A673 (cell line): ENCODE results near the gene SGMS1. TPM values are rescaled to one million over a fixed set of nuclear protein-coding genes. Genes with fewer than 3 reads are reported as not detected.

Experiments
- BruUV-seq: library from RNA; stranded (reverse); fragments of 400-500 nt; replicated peaks from 2 replicates; lab custom pipeline; 2021; lab: Mats Ljungman, UMichigan
- CTCF ChIA-PET: fragments of 300-600 bp; sonication (Branson Sonifier 250); formaldehyde crosslinking; loops from one replicate; lab custom pipeline; 2022; ENCODE audit warnings: antibody characterized with exemption; lab: Charles Lee
- POLR2A ChIA-PET: fragments of 300-600 bp; sonication (Branson Sonifier 250); formaldehyde crosslinking; loops from one replicate; lab custom pipeline; 2022; ENCODE audit warnings: antibody characterized with exemption; ENCODE audit not compliant: low non-redundant PET; lab: Charles Lee
- DNase-seq: peaks from one replicate; pipeline ENCODE4 v3.0.0-alpha.2; 2015; ENCODE audit warnings: low spot score
- H3K27ac ChIP-seq: fragments of 200-600 bp; sonication (generic); 2 replicates; pipeline ENCODE4 v1.5.1; 2016; ENCODE audit warnings: mixed run types, low read depth, mild to moderate bottlenecking, mixed read lengths, antibody characterized with exemption, low read length; ENCODE audit not compliant: poor library complexity, severe bottlenecking
- H3K27me3 ChIP-seq: fragments of 200-600 bp; sonication (generic); replicated peaks from 2 replicates; pipeline ENCODE4 v1.6.1; 2017; ENCODE audit warnings: mixed run types, low read depth, mild to moderate bottlenecking, mixed read lengths, antibody characterized with exemption, low read length; ENCODE audit not compliant: insufficient read depth, poor library complexity
- H3K36me3 ChIP-seq: fragments of 200-600 bp; sonication (generic); 2 replicates; pipeline ENCODE4 v1.6.1; 2016; ENCODE audit warnings: mixed run types, mild to moderate bottlenecking, mixed read lengths, antibody characterized with exemption, low read length; ENCODE audit not compliant: insufficient read depth, poor library complexity, severe bottlenecking
- H3K4me1 ChIP-seq: fragments of 200-600 bp; sonication (generic); 2 replicates; pipeline ENCODE4 v1.6.1; 2017; ENCODE audit warnings: mixed run types, mild to moderate bottlenecking, mixed read lengths, antibody characterized with exemption, low read length; ENCODE audit not compliant: insufficient read depth, poor library complexity, severe bottlenecking
- H3K4me3 ChIP-seq: fragments of 200-600 bp; sonication (generic); 2 replicates; pipeline ENCODE4 v1.5.1; 2016; ENCODE audit warnings: low read depth, mixed run types, mild to moderate bottlenecking, mixed read lengths, low read length; ENCODE audit not compliant: poor library complexity, severe bottlenecking
- H3K9me3 ChIP-seq: fragments of 200-600 bp; sonication (generic); 2 replicates; pipeline ENCODE4 v1.6.1; 2016; ENCODE audit warnings: mixed run types, low read depth, mild to moderate bottlenecking, mixed read lengths, antibody characterized with exemption, low read length; ENCODE audit not compliant: poor library complexity, severe bottlenecking
- CTCF ChIP-seq: fragments of 300-800, 200-600 bp; sonication (generic); conservative IDR thresholded peaks from 2 replicates; pipeline ENCODE4 v1.5.1; 2017; ENCODE audit warnings: low read depth, mild to moderate bottlenecking, antibody characterized with exemption, low read length, moderate library complexity, mixed read lengths
- EZH2 ChIP-seq: fragments of 200-600 bp; sonication (generic); IDR thresholded peaks from 2 replicates; pipeline ENCODE4 v1.6.1; 2017; ENCODE audit warnings: borderline replicate concordance, low read depth, mild to moderate bottlenecking, mixed read lengths, antibody characterized with exemption, low read length; ENCODE audit not compliant: poor library complexity, severe bottlenecking
- intact Hi-C: fragments of 100-400 bp; cut with micrococcal nuclease; formaldehyde crosslinking; loops from one replicate; pipeline ENCODE4 v1.10.0; 2022; ENCODE audit not compliant: unreplicated experiment
- total RNA-seq: library from RNA; stranded (reverse); gene quantifications from 2 replicates; pipeline ENCODE4 v1.2.3, GENCODE V29; 2021

SGMS1 gene
- total RNA-seq, 1 experiment from 2014 or later: 13.0 TPM

GRCh38 chr10:50578949-50579348 is 44.8 kb downstream of the SGMS1 start:
- Histone ChIP-seq H3K36me3 (no peaks in the 10 kb centered on the region), H3K27me3 (no peaks in the 10 kb centered on the region), H3K27ac (no peak overlapping the region), H3K9me3 (no peaks in the 10 kb centered on the region), H3K4me3 (no peak overlapping the region), H3K4me1 (peaks cover 16% of the 10 kb centered on the region)
- no TSS peak for BruUV-seq
- POLR2A ChIA-PET: no interaction called here
- intact Hi-C loops: no loop called here
- CTCF ChIA-PET: no interaction called here
- TF ChIP-seq CTCF: no peak
- TF ChIP-seq EZH2: no peak
- DNase-seq: no peak

DNA sequence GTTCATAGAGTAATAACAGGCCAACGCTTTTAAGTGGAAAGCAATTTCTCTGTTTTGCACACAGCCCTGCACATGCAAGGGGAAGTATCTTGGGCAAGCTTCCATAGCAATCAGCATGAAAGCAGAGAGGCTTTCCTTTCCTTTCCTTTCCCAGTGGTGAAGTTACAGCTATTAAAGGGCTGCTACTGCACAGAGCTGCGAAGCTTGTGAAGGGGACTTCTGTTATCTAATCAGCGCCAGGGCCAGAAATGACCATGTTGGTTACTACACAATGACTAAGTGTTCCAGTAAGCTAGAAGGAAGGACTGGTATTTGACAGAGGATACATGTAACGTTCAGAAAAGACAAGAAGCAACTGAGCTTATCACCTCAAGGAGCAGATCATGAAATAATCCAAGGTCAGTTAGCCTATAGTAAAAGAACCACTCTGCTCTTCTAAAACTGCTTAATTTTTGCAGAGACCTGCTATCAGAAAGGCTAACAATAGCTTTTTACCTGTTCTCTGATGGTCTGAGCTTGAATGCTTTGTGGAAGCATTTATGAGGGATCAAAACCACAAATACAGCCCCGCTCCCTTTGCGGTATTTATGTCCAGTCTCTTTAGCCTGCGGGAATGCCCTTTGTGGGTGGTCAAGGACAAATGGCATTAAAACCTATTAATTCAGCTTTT is 45.9 kb downstream of the SGMS1 start:
- Histone ChIP-seq H3K9me3 (no peaks in the 10 kb centered on the region), H3K36me3 (no peaks in the 10 kb centered on the region), H3K4me1 (peaks cover 16% of the 10 kb centered on the region), H3K4me3 (no peak overlapping the region), H3K27me3 (no peaks in the 10 kb centered on the region), H3K27ac (no peak overlapping the region)
- TF ChIP-seq EZH2 (no peak), CTCF (no peak)
- ChIA-PET POLR2A (no interaction called here), CTCF (no interaction called here)
- intact Hi-C loops: no loop called here
- BruUV-seq: no TSS peak
- no peak for DNase-seq

DNA sequence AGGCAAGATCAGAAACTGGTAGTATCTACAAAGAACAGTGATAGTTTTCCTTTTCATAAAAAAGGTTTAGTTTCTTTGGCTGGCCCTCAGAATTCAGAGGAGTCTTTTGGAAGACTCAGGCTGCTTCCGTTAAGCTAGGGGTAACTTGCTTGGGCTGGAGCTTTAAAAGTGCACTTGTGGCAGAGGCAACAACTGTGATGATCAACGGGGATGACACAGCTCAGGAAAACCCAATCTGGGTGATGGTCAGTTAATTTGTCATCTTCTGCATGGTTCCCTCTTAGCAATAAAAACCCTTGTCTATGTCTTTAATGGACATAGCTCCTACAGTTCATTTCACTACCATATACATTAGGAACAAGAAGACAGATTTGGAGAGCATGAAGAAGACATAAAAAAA is 46.7 kb downstream of the SGMS1 start:
- Histone ChIP-seq H3K27me3 (no peaks in the 10 kb centered on the region), H3K9me3 (no peaks in the 10 kb centered on the region), H3K36me3 (no peaks in the 10 kb centered on the region), H3K27ac (no peak overlapping the region), H3K4me3 (no peak overlapping the region), H3K4me1 (peaks cover 16% of the 10 kb centered on the region)
- ChIA-PET CTCF (no interaction called here), POLR2A (no interaction called here)
- BruUV-seq: no TSS peak
- no peak for DNase-seq
- TF ChIP-seq EZH2 (no peak), CTCF (no peak)
- intact Hi-C loops: no loop called here
